Stimulated activated naive B cell treated with anti-CD40 and anti-IgM and Interleukin-4, amounts not matched to agents 10 μg/mL and 1 μg/mL and 100 μg/mL, for 72 hours (primary cell): ENCODE data around the gene POC1A.

Source experiments
- ATAC-seq, 2 donors: fragments of 150-1000 bp; cut with Tn5 transposase; replicated peaks; 2 replicates each; pipeline ENCODE4 v1.10.0; 2021; ENCODE audit warnings: moderate library complexity in 1 of 2
- DNase-seq: peaks from one replicate; pipeline ENCODE4 v3.0.0; 2021
- H3K27ac Mint-ChIP-seq: one replicate; pipeline ENCODE4 v1.8.0; 2022; ENCODE audit warnings: mild to moderate bottlenecking, mixed read lengths
- H3K27me3 Mint-ChIP-seq, 2 donors: one replicate each; pipeline ENCODE4 v1.8.0; 2022; ENCODE audit warnings: mixed read lengths in 2 of 2
- H3K36me3 Mint-ChIP-seq, 2 donors: one replicate each; pipeline ENCODE4 v1.8.0; 2022; ENCODE audit warnings: mixed read lengths in 2 of 2, mild to moderate bottlenecking in 1 of 2
- H3K4me1 Mint-ChIP-seq, 2 donors: one replicate each; pipeline ENCODE4 v1.8.0; 2022; ENCODE audit warnings: mixed read lengths in 2 of 2, mild to moderate bottlenecking in 1 of 2
- H3K4me3 Mint-ChIP-seq, 2 donors: one replicate each; pipeline ENCODE4 v1.8.0; 2022; ENCODE audit warnings: mild to moderate bottlenecking in 2 of 2, mixed read lengths in 2 of 2, moderate library complexity in 1 of 2
- H3K9me3 Mint-ChIP-seq, 2 donors: one replicate each; pipeline ENCODE4 v1.8.0; 2022; ENCODE audit warnings: mixed read lengths in 2 of 2, mild to moderate bottlenecking in 1 of 2

Gene POC1A

DNA sequence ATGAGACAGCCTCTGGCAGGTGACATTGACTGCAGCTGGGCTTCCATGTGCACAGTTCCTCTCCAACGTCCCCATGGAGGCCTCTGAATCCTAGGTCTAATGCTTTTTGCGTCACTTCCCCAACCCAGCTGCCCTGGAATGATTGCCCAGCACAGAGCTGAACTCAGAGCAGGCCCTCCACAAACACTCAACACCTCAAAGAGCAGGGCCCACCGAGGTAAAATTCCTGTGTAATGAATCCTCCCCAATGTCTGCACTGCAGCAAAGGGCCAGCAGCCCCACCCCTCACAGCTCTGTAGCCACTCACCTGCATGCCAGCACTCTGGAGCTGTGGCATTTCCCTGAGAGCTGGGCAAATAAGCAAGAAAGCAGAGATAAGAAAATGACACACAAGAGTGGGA lies 55.2 kb downstream of the POC1A start:
- ATAC-seq (no peak), DNase-seq (no peak)
- no peak overlapping the region for H3K27ac Mint-ChIP-seq
- peaks cover 0 to 12% of the 10 kb centered on the region in 2 donors for H3K9me3 Mint-ChIP-seq
- H3K4me3 Mint-ChIP-seq, result no peak overlapping the region
- H3K36me3 Mint-ChIP-seq, result peaks cover 27 to 30% of the 10 kb centered on the region in 2 donors
- no peaks in the 10 kb centered on the region for H3K4me1 Mint-ChIP-seq
- no peaks in the 10 kb centered on the region for H3K27me3 Mint-ChIP-seq

DNA sequence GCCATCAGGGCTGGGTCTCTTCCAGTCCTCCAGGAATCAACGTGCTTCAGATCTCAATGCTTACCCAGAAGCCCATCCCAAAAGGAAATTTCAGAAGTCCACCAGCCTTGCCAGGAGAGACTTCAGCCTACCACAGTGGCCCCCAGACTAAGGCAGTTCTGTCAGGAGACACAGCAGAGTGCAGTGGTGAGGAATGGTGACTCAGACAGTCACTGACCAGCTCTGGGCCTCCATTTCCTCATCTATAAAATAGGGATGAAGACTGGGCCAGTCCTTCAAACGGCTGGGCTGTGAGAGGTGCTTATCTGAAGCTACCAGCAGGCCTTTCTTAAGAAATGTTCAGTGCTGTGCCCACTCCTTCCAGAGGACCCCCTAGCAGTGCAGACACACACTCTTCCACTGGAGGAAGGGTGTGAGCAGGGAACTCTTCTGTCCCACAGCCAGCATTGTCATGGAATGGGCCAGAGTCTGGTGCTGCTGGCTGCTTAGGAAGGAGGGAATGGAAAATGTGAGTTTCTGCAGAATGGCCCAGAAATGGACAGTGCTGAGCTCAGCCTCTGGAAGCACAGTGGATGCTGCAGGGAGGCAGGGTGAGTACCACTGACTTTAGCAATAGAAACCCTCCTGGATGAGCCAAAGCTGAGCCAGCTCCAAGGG lies 56.2 kb downstream of the POC1A start:
- H3K27me3 Mint-ChIP-seq, result no peaks in the 10 kb centered on the region
- no peak overlapping the region for H3K27ac Mint-ChIP-seq
- ATAC-seq (no peak), DNase-seq (no peak)
- H3K4me1 Mint-ChIP-seq, result no peaks in the 10 kb centered on the region
- H3K4me3 Mint-ChIP-seq, result no peak overlapping the region
- H3K9me3 Mint-ChIP-seq, result peaks cover 0 to 12% of the 10 kb centered on the region in 2 donors
- H3K36me3 Mint-ChIP-seq, result peaks cover 30% of the 10 kb centered on the region in 2 donors

DNA sequence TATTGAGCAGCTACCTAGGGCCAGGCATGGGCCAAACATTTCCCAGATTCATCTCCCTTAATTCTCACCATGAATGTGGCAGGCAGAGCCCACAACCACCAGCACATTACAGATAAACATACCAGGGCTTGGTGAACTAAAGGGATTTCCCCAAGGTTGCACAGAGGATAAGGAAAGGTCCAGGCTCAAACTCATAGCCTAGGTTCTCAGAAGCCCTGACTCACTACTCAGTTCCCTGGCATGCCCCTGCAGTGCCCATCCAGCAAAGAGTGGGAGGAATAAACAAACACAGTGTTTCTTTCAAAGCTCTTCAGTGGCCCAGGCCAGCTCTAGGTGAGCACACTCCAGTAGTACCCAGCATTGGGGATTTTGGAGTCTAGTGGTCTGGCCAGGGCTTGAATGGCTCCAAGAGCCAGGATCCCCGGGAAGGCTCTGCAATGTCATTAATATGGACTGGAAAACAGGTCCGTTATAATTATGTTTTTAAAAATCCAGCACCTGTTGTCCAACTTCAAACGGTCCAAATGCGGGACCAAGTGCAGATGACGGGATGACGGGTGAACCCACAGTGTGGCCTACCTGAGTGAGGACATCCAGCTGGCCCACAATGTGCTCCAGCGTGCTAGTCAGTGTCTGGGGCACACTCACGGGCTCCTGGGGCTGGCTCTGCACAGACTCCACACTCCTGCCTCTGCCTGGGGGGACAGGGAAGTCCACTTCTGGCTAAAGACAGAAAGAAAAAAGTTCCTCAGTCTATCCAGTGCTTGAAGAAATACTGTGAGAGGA lies 58.0 kb downstream of the POC1A start:
- peaks cover 22 to 24% of the 10 kb centered on the region in 2 donors for H3K36me3 Mint-ChIP-seq
- peak; percentile 14 to 43 for ATAC-seq
- no peak for DNase-seq
- H3K27ac Mint-ChIP-seq, result no peak overlapping the region
- peaks cover 0 to 6% of the 10 kb centered on the region in 2 donors for H3K9me3 Mint-ChIP-seq
- H3K4me3 Mint-ChIP-seq, result no peak overlapping the region
- H3K27me3 Mint-ChIP-seq, result no peaks in the 10 kb centered on the region
- H3K4me1 Mint-ChIP-seq, result peaks cover 0 to 2% of the 10 kb centered on the region in 2 donors

DNA sequence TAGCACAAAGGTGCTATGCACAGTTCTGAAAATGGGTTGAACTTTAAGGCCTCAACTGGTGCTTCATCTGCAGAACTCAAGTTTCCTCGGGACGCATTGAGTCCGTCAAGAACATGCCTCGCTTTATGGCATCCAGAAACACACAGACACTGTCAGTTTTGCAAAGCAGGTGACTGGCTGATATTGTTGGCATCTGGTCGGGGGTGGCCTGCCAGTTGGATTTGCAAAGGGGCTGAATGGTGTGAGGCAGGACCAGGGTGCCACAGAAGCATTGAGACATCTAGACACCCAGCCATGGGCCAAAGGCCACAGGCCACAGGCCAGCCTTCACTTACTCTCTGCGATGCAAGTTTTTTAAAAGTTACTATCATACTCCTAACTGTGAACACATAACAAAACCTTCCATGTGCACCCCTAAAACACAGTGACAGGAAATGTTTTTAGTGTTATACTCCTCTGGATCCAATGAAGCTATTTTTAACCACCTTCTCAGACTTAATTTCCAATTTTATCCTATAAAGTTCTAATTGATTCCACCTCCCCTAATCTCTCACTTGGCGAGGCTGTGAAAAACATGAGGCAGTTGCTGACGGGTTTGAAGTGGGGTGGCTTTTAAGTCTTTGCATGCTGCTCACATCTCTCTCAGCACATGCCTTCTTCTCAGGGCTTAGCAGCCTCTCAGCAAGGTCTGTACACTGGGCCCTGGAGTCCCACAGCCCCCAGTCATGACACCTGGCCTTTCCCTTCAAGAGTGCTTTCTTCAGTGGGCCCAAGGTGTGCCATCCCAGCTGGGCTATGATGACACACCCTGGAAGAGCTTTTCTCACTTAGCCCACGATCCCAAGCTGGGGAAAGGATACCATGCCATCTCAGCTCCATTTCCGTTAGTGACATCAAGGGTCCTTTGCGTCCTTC lies 59.4 kb downstream of the POC1A start:
- DNase-seq, result no peak
- Mint-ChIP-seq H3K9me3 (no peaks in the 10 kb centered on the region), H3K4me1 (peaks cover 0 to 2% of the 10 kb centered on the region in 2 donors), H3K36me3 (peaks cover 10 to 13% of the 10 kb centered on the region in 2 donors), H3K4me3 (no peak overlapping the region), H3K27ac (no peak overlapping the region), H3K27me3 (no peaks in the 10 kb centered on the region)
- ATAC-seq, result no peak

DNA sequence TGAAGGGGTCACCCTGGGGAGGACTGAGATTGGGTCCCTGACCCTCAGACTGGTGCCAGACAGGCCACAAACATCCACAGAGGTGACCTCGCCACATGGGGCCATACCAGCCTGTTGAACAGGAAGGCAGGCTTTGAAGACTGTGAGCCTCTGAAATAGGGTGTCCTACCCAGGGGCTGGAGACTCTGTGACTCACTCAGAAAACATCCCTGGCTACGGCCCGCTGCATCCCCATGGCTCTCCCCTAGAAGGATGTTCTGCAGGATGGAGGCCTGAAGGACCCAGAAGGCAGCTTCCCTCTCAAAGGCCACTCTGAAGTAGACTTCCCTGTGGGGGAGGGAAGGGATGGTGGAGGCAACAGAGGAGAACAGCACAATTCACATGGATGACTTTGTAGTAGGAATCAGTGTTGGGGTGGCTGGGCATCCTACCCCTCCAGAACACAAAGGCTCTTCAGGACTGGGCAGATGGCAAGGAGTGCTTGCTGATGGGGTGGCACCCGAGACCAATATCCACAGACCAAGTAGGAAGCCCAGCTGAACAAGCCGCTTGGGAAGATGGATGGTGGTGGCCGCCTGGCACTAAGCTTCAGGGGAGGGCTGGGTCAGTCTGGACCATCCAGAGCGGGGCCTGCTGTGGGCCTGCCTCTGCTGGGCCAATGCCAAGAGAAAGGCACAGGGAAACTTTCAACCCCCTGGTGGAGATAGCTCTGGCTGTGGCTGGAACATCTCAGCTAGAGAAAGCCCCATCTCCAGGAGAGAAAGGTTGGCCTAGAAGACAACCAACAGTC lies 60.3 kb downstream of the POC1A start:
- Mint-ChIP-seq H3K9me3 (no peaks in the 10 kb centered on the region), H3K27ac (no peak overlapping the region), H3K4me3 (no peak overlapping the region), H3K36me3 (peaks cover 7 to 10% of the 10 kb centered on the region in 2 donors), H3K4me1 (peaks cover 0 to 2% of the 10 kb centered on the region in 2 donors), H3K27me3 (no peaks in the 10 kb centered on the region)
- no peak for ATAC-seq
- no peak for DNase-seq

DNA sequence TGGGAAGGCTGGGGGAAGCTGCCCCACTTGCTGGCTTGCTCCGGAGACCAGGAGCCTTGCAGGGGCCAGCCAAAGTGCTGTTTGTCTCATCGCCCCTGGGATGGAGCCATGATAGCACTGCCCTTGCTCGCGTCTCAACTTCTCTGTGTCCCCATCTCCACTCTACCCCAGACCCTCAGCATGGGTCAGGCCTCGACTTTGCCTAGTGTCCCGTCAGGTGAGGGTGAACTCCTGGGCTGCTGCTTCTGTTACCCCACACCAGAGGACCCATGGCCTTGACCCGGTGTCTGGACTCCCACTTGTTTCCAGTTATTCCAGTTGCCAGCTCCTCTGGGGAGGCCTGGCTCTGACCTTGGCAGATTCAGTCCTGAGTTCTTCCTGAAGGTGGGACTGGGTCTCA lies 61.3 kb downstream of the POC1A start:
- no peaks in the 10 kb centered on the region for H3K9me3 Mint-ChIP-seq
- H3K27me3 Mint-ChIP-seq, result no peaks in the 10 kb centered on the region
- ATAC-seq (no peak), DNase-seq (no peak)
- peaks cover 3 to 10% of the 10 kb centered on the region in 2 donors for H3K36me3 Mint-ChIP-seq
- H3K4me3 Mint-ChIP-seq, result no peak overlapping the region
- H3K4me1 Mint-ChIP-seq, result peaks cover 0 to 2% of the 10 kb centered on the region in 2 donors
- H3K27ac Mint-ChIP-seq, result no peak overlapping the region

DNA sequence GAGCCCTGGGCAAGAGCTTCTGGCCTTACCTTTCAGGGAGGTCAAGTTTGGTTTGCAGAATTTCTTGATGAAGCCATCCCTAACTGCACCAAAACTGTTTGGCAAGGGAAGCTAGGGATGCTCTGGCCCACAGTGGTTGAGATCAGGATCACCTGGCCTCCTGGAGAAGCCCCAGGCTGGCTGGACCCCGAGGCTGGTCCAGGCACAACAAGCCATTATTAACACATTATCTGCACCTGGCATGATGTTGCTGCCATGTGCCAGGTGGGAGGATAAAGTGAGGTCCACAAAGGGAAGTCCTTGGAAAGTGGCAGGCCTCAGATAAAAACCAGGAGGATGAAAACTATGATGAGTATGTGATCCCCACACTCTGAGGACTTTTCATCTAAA lies 62.0 kb downstream of the POC1A start:
- Mint-ChIP-seq H3K4me3 (no peak overlapping the region), H3K36me3 (peaks cover 3 to 10% of the 10 kb centered on the region in 2 donors), H3K9me3 (no peaks in the 10 kb centered on the region), H3K27me3 (no peaks in the 10 kb centered on the region), H3K27ac (no peak overlapping the region), H3K4me1 (peaks cover 5 to 6% of the 10 kb centered on the region in 2 donors)
- no peak for DNase-seq
- ATAC-seq, result no peak

DNA sequence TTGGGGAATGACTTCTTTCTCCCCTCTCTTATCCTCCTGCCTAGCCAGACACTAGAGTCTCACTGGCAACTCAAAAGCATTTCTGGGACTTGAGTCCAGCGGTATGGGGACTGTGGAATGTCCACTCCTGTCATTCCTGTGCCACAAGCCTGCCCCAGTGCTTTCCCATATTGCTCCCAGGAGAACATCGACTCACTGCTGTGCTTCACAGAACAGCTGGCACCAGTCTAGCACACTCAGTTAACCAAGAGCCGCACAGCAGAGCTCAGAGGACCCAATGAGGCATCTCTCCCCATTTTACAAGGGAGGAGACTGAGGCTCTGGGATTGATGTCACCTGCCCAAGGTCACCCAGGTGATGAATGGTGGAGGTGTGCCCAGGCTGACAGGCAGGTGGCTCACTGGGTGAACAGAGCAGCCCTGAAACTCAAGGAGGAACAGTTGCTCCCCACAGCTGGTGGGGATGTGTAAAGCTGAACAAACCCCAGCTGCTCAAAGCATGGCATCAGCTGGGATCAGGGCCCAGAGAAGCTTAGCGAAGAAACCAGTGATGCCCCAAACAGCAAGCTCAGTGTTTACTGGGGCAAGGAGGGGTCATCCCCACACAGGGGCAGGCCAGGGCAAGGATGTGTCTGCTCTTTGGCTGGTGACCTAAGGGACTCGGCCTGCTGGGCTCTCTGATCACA lies 62.5 kb downstream of the POC1A start:
- DNase-seq (no peak), ATAC-seq (no peak)
- Mint-ChIP-seq H3K4me1 (peaks cover 9 to 11% of the 10 kb centered on the region in 2 donors), H3K4me3 (no peak overlapping the region), H3K27ac (peak overlapping the region; percentile 16), H3K9me3 (no peaks in the 10 kb centered on the region), H3K36me3 (peaks cover 3 to 10% of the 10 kb centered on the region in 2 donors), H3K27me3 (no peaks in the 10 kb centered on the region)

DNA sequence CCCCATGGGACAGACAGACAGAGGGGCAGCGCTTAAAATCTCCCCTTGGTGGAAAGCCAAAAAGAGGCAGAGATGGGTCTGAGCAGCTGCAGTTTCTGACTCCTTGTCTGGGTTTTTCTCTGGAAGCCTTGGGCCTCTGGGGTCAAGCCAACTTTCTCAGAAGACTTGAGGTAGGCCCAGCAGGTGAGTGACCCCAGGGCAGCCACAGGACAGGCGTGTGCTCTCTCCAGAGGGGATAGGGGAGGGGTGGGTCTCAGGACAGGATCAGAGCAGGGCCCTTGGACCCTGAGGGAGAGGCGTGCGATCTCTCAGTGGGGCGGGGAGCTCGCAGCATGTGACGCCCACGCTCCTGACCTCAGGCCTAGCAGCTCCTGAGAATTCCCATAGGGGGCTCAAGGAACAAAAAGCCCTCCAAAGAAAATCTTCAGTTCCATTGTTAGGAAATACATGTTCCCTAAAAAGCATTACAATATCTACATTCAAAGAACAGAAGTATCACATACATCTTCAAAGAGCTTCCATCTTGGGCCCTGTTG lies 63.2 kb downstream of the POC1A start:
- H3K4me3 Mint-ChIP-seq, result no peak overlapping the region
- peaks cover 16 to 18% of the 10 kb centered on the region in 2 donors for H3K4me1 Mint-ChIP-seq
- peaks cover 3 to 10% of the 10 kb centered on the region in 2 donors for H3K36me3 Mint-ChIP-seq
- no peaks in the 10 kb centered on the region for H3K27me3 Mint-ChIP-seq
- ATAC-seq (no peak), DNase-seq (no peak)
- no peak overlapping the region for H3K27ac Mint-ChIP-seq
- no peaks in the 10 kb centered on the region for H3K9me3 Mint-ChIP-seq

DNA sequence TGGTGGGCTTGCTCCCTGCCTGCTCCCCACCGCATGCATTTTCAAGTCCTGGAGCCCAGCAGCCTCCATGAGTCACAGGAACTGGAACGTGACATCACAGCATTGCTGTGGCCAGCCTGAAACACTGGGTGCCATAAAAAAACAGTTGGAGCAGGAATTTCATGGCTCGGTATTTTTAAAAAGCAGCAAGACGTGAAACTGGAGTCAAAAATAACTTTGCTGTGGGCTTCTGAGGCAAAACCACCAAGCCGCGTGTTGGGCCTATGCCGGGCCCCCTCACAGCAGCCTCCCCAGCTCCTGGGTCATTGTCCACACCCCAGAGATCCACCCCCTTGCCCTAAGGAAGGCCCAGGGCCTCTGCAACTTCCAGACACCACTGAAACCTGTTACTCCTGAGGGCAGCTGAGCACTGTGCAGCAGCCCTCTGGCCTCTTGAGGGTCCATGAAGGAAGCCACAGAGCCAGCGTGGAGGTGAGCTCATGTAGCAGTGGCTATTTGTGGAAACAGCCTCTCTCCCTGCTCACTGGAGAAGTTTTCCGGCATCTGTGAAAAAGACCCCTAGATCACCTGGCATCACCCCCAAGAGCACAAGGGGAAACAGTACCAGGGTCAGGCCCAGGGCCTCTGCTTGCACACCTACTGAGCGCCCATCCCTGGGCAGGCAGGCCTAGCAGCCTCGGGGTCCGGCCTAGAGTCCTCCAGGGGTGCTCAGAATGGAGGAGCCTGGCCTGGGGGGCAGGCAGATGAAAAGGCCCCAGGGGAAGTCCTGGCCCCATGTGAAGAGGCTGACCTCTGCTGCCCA lies 63.9 kb downstream of the POC1A start:
- Mint-ChIP-seq H3K27me3 (no peaks in the 10 kb centered on the region), H3K36me3 (peaks cover 0 to 5% of the 10 kb centered on the region in 2 donors), H3K27ac (no peak overlapping the region), H3K4me1 (peaks cover 23 to 25% of the 10 kb centered on the region in 2 donors), H3K4me3 (no peak overlapping the region), H3K9me3 (no peaks in the 10 kb centered on the region)
- DNase-seq (no peak), ATAC-seq (no peak)

DNA sequence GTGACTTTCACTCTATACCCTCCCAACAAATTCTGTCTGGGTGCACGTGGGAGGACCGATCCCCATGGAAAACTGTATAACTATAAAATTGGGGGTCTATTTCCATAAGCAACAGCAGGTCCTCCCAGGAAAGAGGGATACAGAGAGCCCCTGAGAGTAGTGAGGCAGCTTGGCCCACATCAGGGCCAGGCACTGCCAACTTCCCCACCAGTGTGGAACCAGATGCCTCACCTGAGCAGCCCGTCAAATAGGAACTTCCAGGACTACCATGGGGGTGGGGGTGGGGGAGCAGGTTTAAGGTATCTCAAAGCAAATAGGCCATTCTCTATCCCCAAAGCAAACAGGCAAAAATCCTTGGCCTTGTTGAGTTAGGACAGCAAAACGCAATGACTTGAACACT lies 64.5 kb downstream of the POC1A start:
- Mint-ChIP-seq H3K27ac (no peak overlapping the region), H3K36me3 (peaks cover 0 to 5% of the 10 kb centered on the region in 2 donors), H3K9me3 (no peaks in the 10 kb centered on the region)

DNA sequence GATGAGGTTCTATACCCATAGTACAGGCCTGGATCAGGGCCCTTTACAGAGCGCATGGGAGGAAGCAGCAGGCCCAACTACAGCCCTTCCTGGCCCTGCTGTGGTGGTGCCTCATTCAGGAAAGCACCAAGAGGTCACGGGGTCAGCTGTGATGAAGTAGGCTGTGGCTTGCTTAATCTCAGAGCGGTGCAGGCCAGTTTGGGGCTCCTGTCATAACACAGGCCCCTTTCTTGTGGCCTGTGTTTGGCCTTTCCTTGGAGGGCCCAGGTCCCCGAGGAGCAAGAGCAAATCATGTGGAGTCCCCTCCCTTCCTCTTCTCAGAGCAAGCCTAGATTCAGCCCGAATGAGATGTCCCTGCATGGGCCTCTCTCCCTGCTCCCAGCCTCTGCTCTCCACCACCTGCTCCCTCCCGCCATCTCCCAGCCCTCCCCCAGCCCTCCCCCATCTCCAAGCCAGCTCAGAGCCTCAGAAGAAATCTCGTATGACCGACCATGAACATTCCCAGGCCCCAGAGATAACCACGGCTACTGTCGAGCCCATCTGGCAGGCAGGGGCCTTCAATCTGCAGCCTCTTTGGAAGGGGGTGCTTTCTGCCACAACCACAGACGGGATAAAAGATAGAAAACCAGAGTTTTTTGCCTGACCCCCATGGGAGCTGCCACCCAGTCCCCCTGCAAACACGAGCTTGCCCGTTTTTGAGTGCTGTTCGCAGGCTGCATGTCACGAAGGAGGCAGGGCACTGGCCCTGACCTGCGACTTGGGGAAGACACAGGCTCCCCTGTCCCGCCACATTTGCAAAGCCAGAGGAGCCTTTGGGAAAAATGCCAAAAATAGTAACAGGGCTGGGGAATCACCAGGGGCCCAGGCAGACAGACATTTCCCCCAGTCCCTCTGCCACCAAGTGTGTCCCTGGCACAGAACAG lies 65.5 kb downstream of the POC1A start:
- no peak overlapping the region for H3K27ac Mint-ChIP-seq
- H3K4me1 Mint-ChIP-seq, result peaks cover 23 to 26% of the 10 kb centered on the region in 2 donors

More for the DNA sequence above, 64.5 kb downstream of the POC1A start:
- no peaks in the 10 kb centered on the region for H3K27me3 Mint-ChIP-seq
- ATAC-seq (no peak), DNase-seq (no peak)
- peaks cover 23 to 26% of the 10 kb centered on the region in 2 donors for H3K4me1 Mint-ChIP-seq
- H3K4me3 Mint-ChIP-seq, result no peak overlapping the region

More for the DNA sequence above, 65.5 kb downstream of the POC1A start:
- Mint-ChIP-seq H3K36me3 (peaks cover 0 to 5% of the 10 kb centered on the region in 2 donors), H3K9me3 (no peaks in the 10 kb centered on the region), H3K27me3 (no peaks in the 10 kb centered on the region), H3K4me3 (no peak overlapping the region)
- DNase-seq (no peak), ATAC-seq (peak in 1 of 2 donors; percentile 15)
